Body of pancreas (tissue), 4 donors: ENCODE measurements around the gene DYRK1A.

ENCODE experiments used
- POLR2A ChIP-seq, 3 donors: fragments of 450-650 bp; IDR thresholded peaks; one replicate each; pipeline ENCODE4 v1.6.1; 2016; ENCODE audit warnings: antibody characterized with exemption in 3 of 3, mild to moderate bottlenecking in 2 of 3
- TF ChIP-seq, protein P1 (sequence below), 7 experiments: fragments of 450-650 bp in 4 of 7; fragments of 200-600 bp in 3 of 7; sonication (generic) in 3 of 7; IDR thresholded peaks; one replicate each; pipeline ENCODE4 v1.5.1; 2016 to 2019; ENCODE audit warnings: antibody characterized with exemption in 7 of 7

DNA sequence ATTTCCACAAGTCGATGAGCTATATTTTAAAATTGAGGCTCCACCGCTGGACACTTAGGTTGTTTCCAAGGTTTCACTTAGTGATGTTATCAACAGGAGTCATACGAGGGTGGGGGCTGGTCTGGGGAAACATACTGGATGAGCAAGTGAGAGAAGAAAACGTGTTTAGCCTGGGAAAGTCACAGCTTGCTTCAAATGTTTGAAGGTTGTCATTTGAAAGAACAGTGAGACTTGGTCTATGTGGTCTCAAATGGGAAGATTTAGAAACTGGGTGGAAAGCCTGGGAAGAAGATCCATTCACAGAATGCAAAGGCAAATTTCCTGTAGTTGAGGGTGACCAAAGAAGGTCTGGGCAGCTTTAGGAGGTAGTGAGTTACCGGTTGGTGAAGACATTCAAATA is 9.9 kb upstream of the DYRK1A start:
- TF ChIP-seq, protein P1, sequence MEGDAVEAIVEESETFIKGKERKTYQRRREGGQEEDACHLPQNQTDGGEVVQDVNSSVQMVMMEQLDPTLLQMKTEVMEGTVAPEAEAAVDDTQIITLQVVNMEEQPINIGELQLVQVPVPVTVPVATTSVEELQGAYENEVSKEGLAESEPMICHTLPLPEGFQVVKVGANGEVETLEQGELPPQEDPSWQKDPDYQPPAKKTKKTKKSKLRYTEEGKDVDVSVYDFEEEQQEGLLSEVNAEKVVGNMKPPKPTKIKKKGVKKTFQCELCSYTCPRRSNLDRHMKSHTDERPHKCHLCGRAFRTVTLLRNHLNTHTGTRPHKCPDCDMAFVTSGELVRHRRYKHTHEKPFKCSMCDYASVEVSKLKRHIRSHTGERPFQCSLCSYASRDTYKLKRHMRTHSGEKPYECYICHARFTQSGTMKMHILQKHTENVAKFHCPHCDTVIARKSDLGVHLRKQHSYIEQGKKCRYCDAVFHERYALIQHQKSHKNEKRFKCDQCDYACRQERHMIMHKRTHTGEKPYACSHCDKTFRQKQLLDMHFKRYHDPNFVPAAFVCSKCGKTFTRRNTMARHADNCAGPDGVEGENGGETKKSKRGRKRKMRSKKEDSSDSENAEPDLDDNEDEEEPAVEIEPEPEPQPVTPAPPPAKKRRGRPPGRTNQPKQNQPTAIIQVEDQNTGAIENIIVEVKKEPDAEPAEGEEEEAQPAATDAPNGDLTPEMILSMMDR (IDR thresholded peaks at IDR 0.05), result no peak
- TF ChIP-seq POLR2A (IDR thresholded peaks at IDR 0.05), result no peak
